Stimulated activated CD8-positive, alpha-beta memory T cell treated with anti-CD3 and anti-CD28 coated beads, Interleukin-12 subunit alpha, Interleukin-12 subunit beta, amount 100 ng/mL, for 4 hours (primary cell): ENCODE results near the gene NFE2L3.
"Not testable (repeated sequence)": the region's sequence is repeated elsewhere in the genome, so short reads cannot be mapped to it uniquely, and the experiment has no call there.

ENCODE experiments used
- DNase-seq: peaks from one replicate; pipeline ENCODE4 v3.0.0-alpha.2; 2020; ENCODE audit warnings: low read depth

NFE2L3 gene

GRCh38 chr7:26168458-26169023 lies 16.5 kb downstream of the NFE2L3 start:
- no peak for DNase-seq

- no peak for DNase-seq
These were observed 17.3 kb downstream of the NFE2L3 start for GRCh38 chr7:26169271-26169670.

GRCh38 chr7:26170663-26171062 lies 18.7 kb downstream of the NFE2L3 start:
- no peak for DNase-seq

- DNase-seq = no peak
These were observed 19.6 kb downstream of the NFE2L3 start for GRCh38 chr7:26171601-26172000.

- no peak for DNase-seq
These were observed 20.1 kb downstream of the NFE2L3 start for GRCh38 chr7:26172048-26172447.

- not testable (repeated sequence) for DNase-seq
These were observed 23.9 kb downstream of the NFE2L3 start for GRCh38 chr7:26175903-26176302.

- DNase-seq = not testable (repeated sequence)
These were observed 24.7 kb downstream of the NFE2L3 start for GRCh38 chr7:26176696-26177095.

- not testable (repeated sequence) for DNase-seq
These were observed 25.3 kb downstream of the NFE2L3 start for GRCh38 chr7:26177269-26177668.

GRCh38 chr7:26178272-26178960 lies 26.4 kb downstream of the NFE2L3 start:
- no peak for DNase-seq

- no peak for DNase-seq
These were observed 27.4 kb downstream of the NFE2L3 start for GRCh38 chr7:26179422-26179821.

GRCh38 chr7:26179826-26180497 lies 28.0 kb downstream of the NFE2L3 start:
- no peak for DNase-seq

GRCh38 chr7:26180792-26181198 lies 28.8 kb downstream of the NFE2L3 start:
- no peak for DNase-seq

GRCh38 chr7:26181474-26182227 lies 29.7 kb downstream of the NFE2L3 start:
- DNase-seq = no peak

GRCh38 chr7:26182283-26182682 lies 30.3 kb downstream of the NFE2L3 start:
- no peak for DNase-seq

- no peak for DNase-seq
These were observed 30.7 kb downstream of the NFE2L3 start for GRCh38 chr7:26182706-26183105.

- no peak for DNase-seq
These were observed 31.7 kb downstream of the NFE2L3 start for GRCh38 chr7:26183545-26184280.

GRCh38 chr7:26184281-26185101 lies 32.5 kb downstream of the NFE2L3 start:
- DNase-seq = not testable (repeated sequence)

GRCh38 chr7:26185131-26185843 lies 33.3 kb downstream of the NFE2L3 start:
- no peak for DNase-seq

- DNase-seq = no peak
These were observed 33.8 kb downstream of the NFE2L3 start for GRCh38 chr7:26185844-26186180.
